Fibroblast of lung (primary cell): ENCODE results near the gene LMNA.

Experiments
- CTCF ChIP-seq, 2 donors: IDR thresholded peaks in 1 of 2; conservative IDR thresholded peaks in 1 of 2; 1 replicate in 1 of 2; 2 replicates in 1 of 2; pipeline ENCODE4 v1.5.1; 2011 to 2012; ENCODE audit warnings: low read length in 2 of 2, control low read depth in 1 of 2, inconsistent platforms in 1 of 2, low read depth in 1 of 2, mild to moderate bottlenecking in 1 of 2
- EZH2 ChIP-seq: IDR thresholded peaks from 2 replicates; pipeline ENCODE4 v1.5.1; 2012; ENCODE audit warnings: low read length, control low read depth, mild to moderate bottlenecking; ENCODE audit errors: missing control alignments

- no peak for TF ChIP-seq EZH2
- no peak for TF ChIP-seq CTCF (conservative IDR thresholded peaks at IDR 0.05 in 1 of 2, IDR thresholded peaks at IDR 0.05 in 1 of 2; ENCODE audit: low read depth in 1 of 2, low read length in 2 of 2)
Measured at GRCh38 chr1:156081180-156081916, 33.2 kb upstream of the LMNA start.
